Nucleus accumbens (tissue), 56 donors: ENCODE results near the gene CELA3A.

ENCODE experiments used
- DNase-seq, 56 donors: peaks; one replicate each; lab custom pipeline; 2025; lab: John Stamatoyannopoulos, UW

Gene CELA3A

GRCh38 chr1:22045604-22046228 lies 44.3 kb downstream of the CELA3A start:
- no peak for DNase-seq

GRCh38 chr1:22048351-22049192 lies 47.1 kb downstream of the CELA3A start:
- peak in 5 of 56 donors; percentile 2 to 12 (median 5) for DNase-seq

GRCh38 chr1:22050330-22050729 lies 48.9 kb downstream of the CELA3A start:
- no peak for DNase-seq

GRCh38 chr1:22051607-22052114 lies 50.2 kb downstream of the CELA3A start:
- DNase-seq: no peak

- DNase-seq: peak; percentile 62 to 98 (median 93)
Measured at GRCh38 chr1:22052115-22053016, 50.9 kb downstream of the CELA3A start, which contains the start of gene CDC42. CDC42 (plus strand) TSS chr1:22052709; CDS start chr1:22078479, 25,770 bp downstream.

GRCh38 chr1:22053017-22053860 lies 51.8 kb downstream of the CELA3A start:
- peak in 44 of 56 donors; percentile 16 to 85 (median 48) for DNase-seq

- no peak for DNase-seq
Measured at GRCh38 chr1:22053861-22054770, 52.7 kb downstream of the CELA3A start.

- DNase-seq: no peak
Measured at GRCh38 chr1:22055463-22055862, 54.0 kb downstream of the CELA3A start.

- no peak for DNase-seq
Measured at GRCh38 chr1:22056043-22056442, 54.6 kb downstream of the CELA3A start.

- no peak for DNase-seq
Measured at GRCh38 chr1:22056936-22057335, 55.5 kb downstream of the CELA3A start.

GRCh38 chr1:22057861-22058260 lies 56.4 kb downstream of the CELA3A start:
- no peak for DNase-seq
